NCI-H1417 treated with DMSO at 0.1 percent for 48 hours (cell line): ENCODE results near the gene CRYGS.
"Not testable (repeated sequence)": the region's sequence is repeated elsewhere in the genome, so short reads cannot be mapped to it uniquely, and the experiment has no call there.

Source experiments
- DNase-seq: peaks from one replicate; lab custom pipeline; 2025; lab: John Stamatoyannopoulos, UW

Gene CRYGS

DNA sequence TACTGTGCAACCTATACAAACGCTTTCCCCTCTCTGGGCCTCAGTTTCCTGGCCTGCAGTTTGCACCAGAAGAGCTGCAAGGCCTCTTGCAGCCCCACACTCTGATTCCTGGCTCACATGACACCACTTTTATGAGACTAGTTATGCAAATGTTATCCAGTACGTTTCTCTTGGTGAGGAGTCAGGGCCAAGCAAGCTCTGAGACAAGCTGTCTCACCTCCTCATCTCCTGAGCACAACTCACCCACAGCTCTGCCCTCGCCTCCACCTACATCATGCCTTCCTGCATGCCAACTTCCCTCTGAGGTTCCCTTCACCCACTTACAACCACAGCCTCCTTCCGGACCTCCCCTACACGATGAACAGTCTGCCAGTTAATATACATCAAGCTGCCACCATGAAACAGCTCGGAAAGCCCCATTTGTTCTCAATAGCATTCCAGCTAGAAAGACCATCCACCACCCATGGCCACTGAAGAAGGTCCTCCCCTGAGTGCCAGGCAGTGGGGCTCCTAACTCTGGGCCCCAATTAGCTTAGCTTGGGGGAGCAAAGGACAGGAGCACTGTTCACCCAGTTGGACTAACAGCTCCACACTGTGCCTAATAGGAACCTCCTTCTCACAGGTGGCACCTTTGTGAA lies 25.0 kb downstream of the CRYGS start:
- no peak for DNase-seq

DNA sequence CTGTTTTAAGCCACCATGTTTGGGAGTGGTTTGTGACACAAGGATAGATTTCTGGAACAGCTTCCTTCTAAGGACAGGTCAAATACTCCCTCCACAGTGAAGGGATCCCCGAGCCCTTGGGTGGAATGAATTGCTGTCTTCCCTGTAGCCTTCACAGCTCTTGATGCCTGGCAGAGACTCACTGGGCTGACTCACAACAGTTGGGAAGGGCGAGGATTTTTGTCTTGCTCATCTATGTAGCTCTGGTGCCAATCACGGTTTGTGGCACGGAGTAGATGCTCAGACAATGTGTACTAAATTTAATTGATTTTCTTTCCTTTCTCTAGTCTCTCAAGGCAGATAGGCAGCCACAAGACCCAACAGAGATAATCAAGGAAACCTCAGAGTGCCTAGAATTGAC lies 27.0 kb downstream of the CRYGS start:
- no peak for DNase-seq

DNA sequence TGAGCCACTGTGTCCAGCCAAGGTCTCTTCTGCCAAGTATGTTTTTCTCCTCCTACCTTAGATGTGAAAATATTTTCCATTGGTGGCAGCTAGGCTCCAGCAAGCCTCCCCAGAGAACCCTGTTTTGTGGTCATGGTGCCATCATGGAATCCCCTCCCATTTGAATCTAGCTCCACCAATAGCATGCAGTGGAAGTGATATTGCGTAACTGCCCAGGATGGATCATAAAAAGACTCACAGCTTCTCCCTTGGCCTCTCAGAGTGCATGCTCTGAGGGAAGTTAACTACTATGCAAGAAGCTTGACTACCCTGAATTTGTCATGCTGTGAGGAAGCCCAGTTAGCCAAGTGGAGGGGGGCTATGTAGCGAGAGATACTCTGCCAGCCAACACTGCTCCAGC lies 27.5 kb downstream of the CRYGS start:
- DNase-seq: no peak

GRCh38 chr3:186515125-186515524 lies 29.1 kb downstream of the CRYGS start:
- no peak for DNase-seq

GRCh38 chr3:186514296-186515002 lies 29.7 kb downstream of the CRYGS start:
- no peak for DNase-seq

DNA sequence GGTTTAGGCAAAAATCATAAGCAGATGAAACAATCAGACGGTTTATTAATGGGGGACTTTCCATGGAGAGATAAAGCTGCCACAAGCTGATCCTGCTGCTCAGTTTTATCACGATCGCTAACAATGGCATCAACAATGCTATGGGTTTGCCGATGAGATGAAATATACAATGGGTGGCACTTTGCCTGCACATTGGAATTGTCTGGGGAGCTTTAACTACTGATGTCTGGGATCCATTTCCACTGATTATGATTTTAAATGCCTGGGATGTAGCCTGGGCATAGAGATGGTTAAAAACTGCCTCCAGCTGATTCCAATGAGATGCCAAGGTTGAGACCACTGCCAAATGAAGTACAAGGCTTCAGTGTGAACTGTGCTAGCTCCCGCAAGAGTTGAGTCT lies 30.8 kb downstream of the CRYGS start:
- no peak for DNase-seq

DNA sequence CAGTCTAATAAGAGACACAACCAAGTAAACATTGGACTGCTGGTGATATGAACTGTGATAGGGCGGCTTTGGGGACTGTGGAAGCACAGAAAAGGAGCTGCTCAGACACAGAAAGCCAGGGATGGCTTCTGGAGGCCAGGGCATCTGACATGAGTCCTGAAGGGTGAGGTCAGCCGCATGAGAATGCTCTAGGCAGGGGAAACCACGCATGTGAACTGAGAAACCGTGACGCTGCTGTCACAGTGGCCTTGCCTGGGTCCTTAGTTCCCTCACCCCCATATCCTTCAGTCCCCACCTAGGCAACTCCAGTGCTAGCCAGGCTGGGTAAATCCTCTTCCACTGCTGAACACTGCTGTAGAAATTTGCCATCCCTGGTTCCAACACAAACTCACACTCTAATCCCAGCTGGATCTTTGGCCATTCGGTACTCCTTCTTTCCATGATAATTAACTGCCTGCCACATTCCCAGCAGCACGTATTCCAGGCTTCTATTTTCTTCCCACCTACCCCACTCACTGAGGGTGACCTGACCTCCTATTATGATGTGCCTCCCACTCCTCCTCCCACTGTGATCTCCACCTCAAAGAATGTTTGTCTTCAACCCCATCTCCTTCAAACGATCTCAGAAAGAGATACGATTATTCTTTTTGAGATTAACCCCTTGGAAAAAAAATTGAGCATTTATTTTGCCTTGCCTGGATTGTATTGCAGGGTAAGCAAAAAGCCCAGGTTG lies 31.4 kb downstream of the CRYGS start:
- no peak for DNase-seq

DNA sequence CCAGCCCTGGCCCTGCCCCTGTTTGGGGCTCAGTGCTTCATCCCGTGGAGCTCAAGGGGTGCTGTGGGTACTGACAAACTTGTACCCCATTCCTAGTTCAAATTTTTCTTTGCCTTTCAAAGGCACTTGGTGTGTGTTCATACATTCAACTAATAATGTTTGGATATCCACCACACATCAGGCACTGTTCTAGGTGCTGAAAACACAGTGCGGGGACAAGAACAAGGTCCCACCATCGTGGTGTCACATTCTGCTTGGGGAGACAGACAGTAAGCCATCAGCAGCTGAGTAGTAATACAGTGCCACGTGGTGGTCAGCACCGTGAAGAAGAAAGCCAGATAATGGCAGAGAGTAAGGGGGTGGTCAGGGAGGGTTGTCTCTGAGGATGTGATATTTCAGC lies 32.5 kb downstream of the CRYGS start:
- no peak for DNase-seq

DNA sequence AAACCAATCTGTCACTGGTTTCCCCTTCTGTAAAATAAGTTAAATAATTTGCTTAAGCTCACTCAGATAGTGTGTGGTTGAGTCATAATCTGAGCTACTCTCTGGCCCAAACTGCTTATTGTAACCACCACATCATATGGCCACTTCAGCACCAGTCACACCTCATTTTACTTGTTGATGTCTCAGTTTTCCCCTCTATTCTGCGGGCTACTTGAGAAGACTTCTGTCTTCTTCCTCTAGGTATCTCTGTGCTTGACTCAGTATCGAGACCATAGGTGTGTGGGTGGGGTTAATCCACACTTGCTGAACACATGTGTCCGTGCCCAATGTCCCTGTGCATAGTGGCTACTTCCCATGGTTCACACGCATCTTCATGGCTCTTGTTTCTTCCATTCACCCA lies 32.9 kb downstream of the CRYGS start:
- no peak for DNase-seq

DNA sequence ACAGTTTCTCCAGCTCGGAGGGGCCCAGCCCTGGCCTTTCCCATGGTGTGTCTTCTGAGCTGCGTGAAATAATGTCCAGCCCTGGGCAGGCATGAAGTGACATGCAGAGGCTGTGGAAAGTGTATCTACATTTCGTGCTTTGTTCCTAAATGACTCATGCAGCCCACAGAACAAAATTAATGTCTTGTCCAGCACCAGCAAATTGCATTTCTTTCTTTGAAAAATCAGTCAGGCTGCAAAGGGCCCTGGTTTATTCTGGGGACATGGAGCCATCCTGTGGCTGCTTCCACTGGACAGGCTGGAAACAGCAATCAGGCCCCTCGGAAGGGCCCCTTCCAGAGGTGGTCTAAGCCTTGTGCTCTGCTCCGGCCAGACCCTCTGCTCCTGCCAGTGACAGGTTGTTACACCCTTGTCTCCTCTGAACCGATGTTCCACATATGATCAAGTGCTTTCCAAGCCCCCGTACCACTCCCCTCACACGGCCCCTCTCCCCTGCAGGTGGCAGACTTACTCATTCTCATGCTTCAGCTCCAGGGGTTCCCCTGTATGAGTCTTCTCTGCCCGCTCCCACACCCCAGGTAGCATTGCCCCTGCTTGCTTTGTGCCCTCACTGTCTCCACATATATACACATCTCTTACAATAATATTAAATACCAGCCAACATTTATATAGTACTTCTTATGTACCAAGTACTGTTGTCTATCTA lies 33.7 kb downstream of the CRYGS start:
- no peak for DNase-seq

GRCh38 chr3:186509423-186509822 lies 34.8 kb downstream of the CRYGS start:
- no peak for DNase-seq

DNA sequence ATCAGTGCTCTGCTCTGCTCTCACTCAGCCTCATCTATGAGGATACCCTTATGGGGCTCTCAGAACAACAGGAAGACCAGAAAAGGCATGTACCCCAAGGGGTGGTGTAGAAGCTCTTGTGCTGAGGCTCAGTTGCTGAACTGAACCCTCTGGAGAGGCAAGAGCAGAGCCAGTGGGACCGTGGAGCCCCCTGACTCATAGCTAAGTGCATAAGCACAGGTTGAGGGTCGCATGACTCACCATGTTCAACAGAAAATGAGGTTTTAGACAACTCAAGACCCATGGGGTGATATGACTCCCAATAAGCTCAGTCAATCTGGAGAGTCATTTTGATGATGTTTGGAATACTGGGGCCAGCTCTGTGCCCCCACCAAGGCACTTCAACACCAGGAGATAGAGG lies 37.3 kb downstream of the CRYGS start:
- no peak for DNase-seq

GRCh38 chr3:186506191-186506739 lies 37.9 kb downstream of the CRYGS start:
- no peak for DNase-seq

DNA sequence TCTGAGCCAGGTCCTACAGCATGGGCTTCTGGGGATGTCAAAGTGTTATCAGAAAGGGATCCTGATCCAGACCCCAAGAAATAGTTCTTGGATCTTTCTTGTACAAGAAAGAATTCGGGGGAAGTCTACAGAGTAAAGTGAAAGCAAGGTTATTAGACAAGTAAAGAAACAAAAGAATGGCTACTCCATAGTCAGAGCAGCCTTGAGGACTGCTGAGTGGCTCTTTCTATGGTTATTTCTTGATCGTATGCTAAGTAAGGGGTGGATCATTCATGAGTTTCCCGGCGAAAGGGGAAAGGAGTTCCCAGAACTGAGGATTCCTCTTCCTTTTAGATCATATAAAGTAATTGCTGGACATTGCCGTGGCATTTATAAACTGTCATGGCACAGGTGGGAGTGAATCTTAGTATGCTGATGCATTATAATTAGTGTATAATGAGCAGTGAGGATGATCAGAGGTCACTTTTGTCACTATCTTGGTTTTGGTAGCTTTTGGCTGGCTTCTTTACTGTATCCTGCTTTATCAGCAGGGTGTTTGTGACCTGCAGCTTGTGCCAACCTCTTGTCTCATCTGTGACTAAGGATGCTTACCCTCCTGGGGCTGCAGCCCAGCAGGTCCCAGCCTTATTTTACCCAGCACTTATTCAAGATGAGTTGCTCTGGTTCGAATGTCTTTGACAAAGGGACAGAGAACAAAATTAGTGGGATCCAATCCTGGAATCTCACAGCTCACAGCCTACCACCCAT lies 41.0 kb downstream of the CRYGS start:
- DNase-seq: no peak

- no peak for DNase-seq
Measured at GRCh38 chr3:186502138-186502948, 41.8 kb downstream of the CRYGS start.

GRCh38 chr3:186499949-186500348 lies 44.2 kb downstream of the CRYGS start:
- not testable (repeated sequence) for DNase-seq

DNA sequence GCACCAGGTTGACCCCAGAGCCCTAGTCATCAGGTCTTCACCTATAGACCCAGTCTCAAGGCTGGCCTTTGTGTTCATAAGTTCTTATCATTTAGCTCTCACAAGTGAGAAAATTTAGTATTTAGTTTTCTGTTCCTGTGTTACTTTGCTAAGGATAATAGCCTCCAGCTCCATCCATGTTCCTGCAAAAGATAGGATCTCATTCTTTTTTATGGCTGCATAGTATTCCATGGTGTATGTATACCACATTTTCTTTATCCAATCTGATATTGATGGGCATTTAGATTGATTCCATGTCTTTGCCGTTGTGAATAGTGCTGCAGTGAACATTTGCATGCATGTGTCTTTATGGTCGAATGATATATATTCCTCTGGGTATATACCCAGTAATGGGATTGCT lies 46.2 kb downstream of the CRYGS start:
- not testable (repeated sequence) for DNase-seq

GRCh38 chr3:186497608-186498007 lies 46.6 kb downstream of the CRYGS start:
- no peak for DNase-seq

DNA sequence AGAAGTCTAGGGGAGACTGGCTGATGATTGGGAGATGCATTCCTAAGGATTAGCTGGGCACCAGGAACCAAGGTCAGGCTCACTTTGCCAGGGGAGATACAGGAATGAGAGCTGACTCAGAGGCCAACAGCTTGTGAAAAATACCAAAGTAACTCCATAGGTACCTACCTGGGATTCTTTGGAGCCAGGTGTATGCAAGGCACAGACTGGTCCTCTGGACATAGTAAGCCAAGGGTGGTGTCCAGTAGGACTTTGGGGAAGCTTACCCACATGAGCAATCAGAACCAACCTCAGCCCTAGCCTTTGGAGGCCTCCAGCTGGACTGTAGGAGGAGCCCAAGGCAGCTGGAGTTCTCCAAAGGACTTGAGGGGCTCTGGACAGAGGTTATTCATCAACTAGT lies 47.5 kb downstream of the CRYGS start:
- no peak for DNase-seq

- no peak for DNase-seq
Measured at GRCh38 chr3:186496016-186496415, 48.2 kb downstream of the CRYGS start.
